Stimulated activated naive B cell treated with anti-CD40 and anti-IgM and Interleukin-4, amounts not matched to agents 10 μg/mL and 1 μg/mL and 100 μg/mL, for 72 hours (primary cell): ENCODE data around the gene DDX31.

Experiments used
- ATAC-seq, 2 donors: fragments of 150-1000 bp; cut with Tn5 transposase; replicated peaks; 2 replicates each; pipeline ENCODE4 v1.10.0; 2021; ENCODE audit warnings: moderate library complexity in 1 of 2
- DNase-seq: peaks from one replicate; pipeline ENCODE4 v3.0.0; 2021
- H3K27ac Mint-ChIP-seq: one replicate; pipeline ENCODE4 v1.8.0; 2022; ENCODE audit warnings: mild to moderate bottlenecking, mixed read lengths
- H3K27me3 Mint-ChIP-seq, 2 donors: one replicate each; pipeline ENCODE4 v1.8.0; 2022; ENCODE audit warnings: mixed read lengths in 2 of 2
- H3K36me3 Mint-ChIP-seq, 2 donors: one replicate each; pipeline ENCODE4 v1.8.0; 2022; ENCODE audit warnings: mixed read lengths in 2 of 2, mild to moderate bottlenecking in 1 of 2
- H3K4me1 Mint-ChIP-seq, 2 donors: one replicate each; pipeline ENCODE4 v1.8.0; 2022; ENCODE audit warnings: mixed read lengths in 2 of 2, mild to moderate bottlenecking in 1 of 2
- H3K4me3 Mint-ChIP-seq, 2 donors: one replicate each; pipeline ENCODE4 v1.8.0; 2022; ENCODE audit warnings: mild to moderate bottlenecking in 2 of 2, mixed read lengths in 2 of 2, moderate library complexity in 1 of 2
- H3K9me3 Mint-ChIP-seq, 2 donors: one replicate each; pipeline ENCODE4 v1.8.0; 2022; ENCODE audit warnings: mixed read lengths in 2 of 2, mild to moderate bottlenecking in 1 of 2

DDX31 gene

GRCh38 chr9:132637801-132638200, 32.0 kb downstream of the DDX31 start:
- Mint-ChIP-seq H3K36me3 (peaks cover 53 to 71% of the 10 kb centered on the region in 2 donors), H3K9me3 (no peaks in the 10 kb centered on the region), H3K4me1 (no peaks in the 10 kb centered on the region), H3K27ac (no peak overlapping the region), H3K27me3 (no peaks in the 10 kb centered on the region), H3K4me3 (no peak overlapping the region)
- DNase-seq (no peak), ATAC-seq (no peak)

GRCh38 chr9:132637351-132637750, 32.4 kb downstream of the DDX31 start:
- ATAC-seq (no peak), DNase-seq (no peak)
- Mint-ChIP-seq H3K9me3 (no peaks in the 10 kb centered on the region), H3K4me3 (no peak overlapping the region), H3K4me1 (no peaks in the 10 kb centered on the region), H3K36me3 (peaks cover 52 to 73% of the 10 kb centered on the region in 2 donors), H3K27me3 (no peaks in the 10 kb centered on the region), H3K27ac (no peak overlapping the region)

GRCh38 chr9:132634327-132634726, 35.5 kb downstream of the DDX31 start:
- no peak for ATAC-seq
- Mint-ChIP-seq H3K27ac (no peak overlapping the region), H3K4me3 (no peak overlapping the region), H3K4me1 (no peaks in the 10 kb centered on the region), H3K36me3 (peaks cover 52 to 86% of the 10 kb centered on the region in 2 donors), H3K9me3 (no peaks in the 10 kb centered on the region), H3K27me3 (no peaks in the 10 kb centered on the region)
- DNase-seq: no peak

GRCh38 chr9:132632413-132633129, 37.2 kb downstream of the DDX31 start:
- Mint-ChIP-seq H3K27me3 (no peaks in the 10 kb centered on the region), H3K27ac (no peak overlapping the region), H3K4me1 (no peaks in the 10 kb centered on the region), H3K36me3 (peaks cover 56 to 84% of the 10 kb centered on the region in 2 donors), H3K9me3 (no peaks in the 10 kb centered on the region), H3K4me3 (no peak overlapping the region)
- DNase-seq (no peak), ATAC-seq (no peak)

DNA sequence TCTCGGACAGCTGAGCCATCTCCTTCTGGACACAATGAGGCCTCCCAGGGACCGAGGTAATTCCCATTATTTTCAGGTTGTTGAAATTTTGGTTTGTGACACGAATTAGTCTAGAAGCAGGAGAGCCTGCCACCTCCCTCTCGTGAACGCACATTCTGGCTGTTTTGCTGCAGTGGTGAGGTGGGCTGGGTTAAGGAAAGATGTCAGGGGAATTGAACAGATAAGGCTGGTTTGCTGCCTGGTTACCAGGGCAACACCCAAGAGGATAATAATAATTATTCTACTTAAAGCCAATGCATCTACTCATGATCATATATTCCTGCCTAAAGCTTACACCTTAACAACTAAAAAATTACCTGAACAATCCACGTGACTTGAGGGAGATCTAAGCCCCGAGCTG, 38.1 kb downstream of the DDX31 start:
- Mint-ChIP-seq H3K27me3 (no peaks in the 10 kb centered on the region), H3K9me3 (no peaks in the 10 kb centered on the region), H3K4me1 (no peaks in the 10 kb centered on the region), H3K4me3 (no peak overlapping the region), H3K27ac (no peak overlapping the region), H3K36me3 (peaks cover 56 to 83% of the 10 kb centered on the region in 2 donors)
- ATAC-seq (no peak), DNase-seq (no peak)

DNA sequence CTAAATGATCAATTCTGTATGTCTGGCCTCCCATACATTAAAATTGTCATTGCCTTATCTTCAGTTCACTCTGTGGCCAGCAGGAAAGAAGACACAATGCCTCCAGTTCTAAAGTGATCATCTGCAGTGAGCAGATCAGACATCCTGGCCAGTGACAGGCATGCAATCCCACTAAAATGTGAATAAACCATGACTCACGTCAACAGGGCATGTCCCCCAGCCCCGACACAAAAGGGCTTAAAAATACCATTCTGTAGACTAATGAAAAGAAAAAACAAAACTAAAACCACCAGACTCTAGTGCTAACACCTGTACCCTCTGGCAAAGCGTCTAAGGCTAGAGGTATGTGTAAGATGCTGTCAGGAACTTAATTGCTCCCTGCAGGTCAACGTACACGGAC, 38.5 kb downstream of the DDX31 start:
- Mint-ChIP-seq H3K4me1 (no peaks in the 10 kb centered on the region), H3K27me3 (no peaks in the 10 kb centered on the region), H3K4me3 (no peak overlapping the region), H3K36me3 (peaks cover 55 to 80% of the 10 kb centered on the region in 2 donors), H3K9me3 (no peaks in the 10 kb centered on the region), H3K27ac (no peak overlapping the region)
- ATAC-seq (no peak), DNase-seq (no peak)

DNA sequence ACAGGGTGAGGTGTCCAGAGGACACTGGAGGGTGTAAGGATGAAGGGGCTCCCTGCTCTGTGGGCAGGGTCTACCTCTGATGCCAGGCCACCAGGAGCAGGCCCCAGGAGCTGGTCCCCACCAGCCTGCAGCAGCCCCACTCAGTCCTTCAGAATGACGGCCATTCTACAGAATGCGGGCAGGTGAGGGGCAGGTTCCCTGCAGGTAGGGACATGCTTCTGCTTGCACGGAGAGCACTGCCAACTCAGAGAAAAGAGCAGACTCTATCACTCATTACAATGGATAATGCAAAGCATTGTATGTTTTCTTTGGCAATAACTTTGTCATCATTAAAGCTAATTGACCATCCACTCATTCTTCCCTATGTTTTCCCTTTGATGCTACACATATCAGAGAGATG, 39.0 kb downstream of the DDX31 start:
- Mint-ChIP-seq H3K9me3 (no peaks in the 10 kb centered on the region), H3K4me3 (no peak overlapping the region), H3K27me3 (no peaks in the 10 kb centered on the region), H3K27ac (no peak overlapping the region), H3K4me1 (no peaks in the 10 kb centered on the region), H3K36me3 (peaks cover 55 to 82% of the 10 kb centered on the region in 2 donors)
- ATAC-seq: no peak
- no peak for DNase-seq

GRCh38 chr9:132630116-132630515, 39.7 kb downstream of the DDX31 start:
- DNase-seq: no peak
- Mint-ChIP-seq H3K27ac (no peak overlapping the region), H3K9me3 (no peaks in the 10 kb centered on the region), H3K27me3 (no peaks in the 10 kb centered on the region), H3K36me3 (peaks cover 59 to 84% of the 10 kb centered on the region in 2 donors), H3K4me3 (no peak overlapping the region), H3K4me1 (no peaks in the 10 kb centered on the region)
- ATAC-seq: no peak

DNA sequence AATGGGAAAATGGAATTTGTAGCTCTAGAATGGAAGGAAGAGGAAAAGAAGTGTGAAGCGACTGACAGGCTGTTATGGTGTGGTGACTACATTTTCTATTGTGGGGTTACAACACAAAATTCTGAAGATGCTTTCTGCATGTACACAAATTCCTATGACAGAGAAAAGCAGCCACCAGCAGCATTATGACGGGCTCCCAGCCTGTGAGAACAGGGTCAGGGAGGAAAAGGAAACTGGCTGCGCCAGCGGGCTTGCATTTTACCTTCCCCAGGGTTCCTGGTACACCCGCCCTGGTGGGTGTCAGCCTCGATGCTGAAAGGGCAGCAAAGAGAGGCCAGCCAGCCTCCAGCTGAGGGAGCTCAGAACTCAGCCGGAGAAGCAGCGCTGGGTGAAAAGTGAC, 41.0 kb downstream of the DDX31 start:
- peaks cover 55 to 74% of the 10 kb centered on the region in 2 donors for H3K36me3 Mint-ChIP-seq
- ATAC-seq: no peak

GRCh38 chr9:132627594-132627993, 42.2 kb downstream of the DDX31 start:
- no peak overlapping the region for H3K27ac Mint-ChIP-seq
- no peak overlapping the region for H3K4me3 Mint-ChIP-seq
- H3K36me3 Mint-ChIP-seq: peaks cover 55 to 67% of the 10 kb centered on the region in 2 donors
- ATAC-seq (no peak), DNase-seq (no peak)
- no peaks in the 10 kb centered on the region for H3K9me3 Mint-ChIP-seq
- H3K4me1 Mint-ChIP-seq: no peaks in the 10 kb centered on the region
- H3K27me3 Mint-ChIP-seq: no peaks in the 10 kb centered on the region

More for the DNA sequence above, 41.0 kb downstream of the DDX31 start:
- Mint-ChIP-seq H3K4me3 (no peak overlapping the region), H3K4me1 (no peaks in the 10 kb centered on the region), H3K27me3 (no peaks in the 10 kb centered on the region), H3K9me3 (no peaks in the 10 kb centered on the region), H3K27ac (no peak overlapping the region)
- no peak for DNase-seq

DNA sequence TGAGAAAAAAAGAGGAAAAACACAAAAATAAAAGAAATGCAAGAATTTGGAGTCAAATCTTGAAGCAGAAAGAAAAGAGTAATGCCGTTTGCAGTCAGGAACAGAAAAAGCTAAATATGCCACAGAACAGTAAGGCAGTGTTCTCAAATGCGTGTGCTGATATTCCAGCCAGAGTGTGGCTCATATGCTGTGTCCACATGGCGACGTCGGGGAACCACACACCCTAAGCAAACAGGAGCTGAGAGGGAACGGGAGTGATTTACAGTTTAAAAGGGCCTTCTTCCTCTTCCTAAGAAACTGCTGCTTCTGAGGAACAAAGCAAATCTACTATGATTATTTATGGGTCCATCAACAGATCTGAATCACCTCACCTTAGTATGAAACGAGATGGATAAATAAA, 42.7 kb downstream of the DDX31 start:
- H3K27ac Mint-ChIP-seq: no peak overlapping the region
- ATAC-seq (no peak), DNase-seq (no peak)
- H3K4me1 Mint-ChIP-seq: no peaks in the 10 kb centered on the region
- no peaks in the 10 kb centered on the region for H3K27me3 Mint-ChIP-seq
- H3K36me3 Mint-ChIP-seq: peaks cover 55 to 63% of the 10 kb centered on the region in 2 donors
- H3K9me3 Mint-ChIP-seq: no peaks in the 10 kb centered on the region
- no peak overlapping the region for H3K4me3 Mint-ChIP-seq

GRCh38 chr9:132626285-132626684, 43.5 kb downstream of the DDX31 start:
- Mint-ChIP-seq H3K4me1 (no peaks in the 10 kb centered on the region), H3K4me3 (no peak overlapping the region), H3K27me3 (no peaks in the 10 kb centered on the region), H3K36me3 (peaks cover 52 to 62% of the 10 kb centered on the region in 2 donors), H3K27ac (no peak overlapping the region), H3K9me3 (no peaks in the 10 kb centered on the region)
- DNase-seq: no peak
- ATAC-seq: no peak

GRCh38 chr9:132622159-132622558, 47.6 kb downstream of the DDX31 start:
- Mint-ChIP-seq H3K27ac (no peak overlapping the region), H3K9me3 (no peaks in the 10 kb centered on the region), H3K4me3 (no peak overlapping the region), H3K4me1 (no peaks in the 10 kb centered on the region), H3K36me3 (peaks cover 42 to 59% of the 10 kb centered on the region in 2 donors), H3K27me3 (no peaks in the 10 kb centered on the region)
- no peak for ATAC-seq
- no peak for DNase-seq

- H3K27ac Mint-ChIP-seq: peak overlapping the region; percentile 5
- H3K27me3 Mint-ChIP-seq: no peaks in the 10 kb centered on the region
- H3K4me1 Mint-ChIP-seq: no peaks in the 10 kb centered on the region
- no peaks in the 10 kb centered on the region for H3K9me3 Mint-ChIP-seq
- DNase-seq: no peak
- H3K36me3 Mint-ChIP-seq: peaks cover 45 to 70% of the 10 kb centered on the region in 2 donors
- no peak for ATAC-seq
- H3K4me3 Mint-ChIP-seq: no peak overlapping the region
These were observed 53.1 kb downstream of the DDX31 start for GRCh38 chr9:132616725-132617124.

GRCh38 chr9:132615774-132616173, 54.0 kb downstream of the DDX31 start:
- Mint-ChIP-seq H3K4me3 (no peak overlapping the region), H3K9me3 (no peaks in the 10 kb centered on the region), H3K27me3 (no peaks in the 10 kb centered on the region), H3K36me3 (peaks cover 55 to 77% of the 10 kb centered on the region in 2 donors), H3K4me1 (no peaks in the 10 kb centered on the region), H3K27ac (no peak overlapping the region)
- ATAC-seq (no peak), DNase-seq (no peak)
